GM19035 (cell line): ENCODE measurements around the gene PPM1N.

Experiments used
- ATAC-seq: cut with Tn5 transposase; IDR thresholded peaks from one replicate; pipeline ENCODE4 v1.9.1; 2021; ENCODE audit not compliant: unreplicated experiment

The PPM1N gene

DNA sequence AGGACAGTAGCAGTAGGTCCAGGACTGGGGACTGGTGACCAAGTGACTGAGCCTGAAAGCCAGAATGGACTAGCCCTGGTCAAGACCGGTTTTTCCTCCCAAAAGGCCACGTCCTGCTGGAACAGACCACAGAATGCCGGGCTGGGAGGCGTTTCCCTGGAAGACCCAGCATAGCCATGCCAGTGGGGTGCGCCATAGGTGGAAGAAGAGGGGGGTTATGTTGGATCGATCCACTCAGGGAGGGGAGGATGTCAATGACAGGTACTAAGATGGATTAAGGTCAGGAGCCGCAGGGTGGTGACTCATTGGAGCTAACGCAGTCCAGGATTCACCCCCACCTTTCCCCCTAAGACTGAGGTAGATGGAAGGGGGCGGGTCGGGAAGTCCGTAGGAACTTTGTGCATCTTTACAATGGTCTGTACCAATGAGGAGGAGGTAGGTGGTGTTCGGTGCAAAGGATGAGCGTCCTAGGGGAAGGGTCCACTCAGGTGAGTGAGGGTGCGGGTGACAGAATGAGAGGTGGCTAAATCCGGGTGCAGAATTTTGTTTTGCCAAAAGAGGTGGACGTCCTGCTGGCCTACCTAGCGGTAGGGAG lies 30.0 kb downstream of the PPM1N start:
- no peak for ATAC-seq

GRCh38 chr19:45528744-45529419 lies 30.6 kb downstream of the PPM1N start:
- no peak for ATAC-seq

- ATAC-seq, result no peak
Observed at GRCh38 chr19:45529420-45529785, 31.2 kb downstream of the PPM1N start.

- ATAC-seq, result no peak
Observed at GRCh38 chr19:45531349-45531748, 33.1 kb downstream of the PPM1N start.

DNA sequence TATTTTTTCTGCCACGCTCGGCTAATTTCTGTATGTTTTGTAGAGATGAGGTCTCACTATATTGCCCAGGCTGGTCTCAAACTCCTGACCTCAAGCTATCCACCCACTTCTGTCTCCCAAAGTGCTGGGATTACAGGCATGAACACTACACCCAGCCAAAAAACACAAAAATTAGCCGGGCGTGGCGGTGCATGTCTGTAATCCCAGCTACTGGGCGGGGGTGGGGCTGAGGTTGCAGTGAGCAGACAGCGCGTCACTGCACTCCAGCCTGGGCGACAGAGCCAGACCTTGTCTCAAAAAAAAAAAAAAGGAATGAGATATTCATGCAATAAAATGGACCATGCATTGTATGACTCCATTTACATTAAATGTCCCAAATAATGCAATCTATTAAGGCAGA lies 41.2 kb downstream of the PPM1N start:
- ATAC-seq, result no peak

DNA sequence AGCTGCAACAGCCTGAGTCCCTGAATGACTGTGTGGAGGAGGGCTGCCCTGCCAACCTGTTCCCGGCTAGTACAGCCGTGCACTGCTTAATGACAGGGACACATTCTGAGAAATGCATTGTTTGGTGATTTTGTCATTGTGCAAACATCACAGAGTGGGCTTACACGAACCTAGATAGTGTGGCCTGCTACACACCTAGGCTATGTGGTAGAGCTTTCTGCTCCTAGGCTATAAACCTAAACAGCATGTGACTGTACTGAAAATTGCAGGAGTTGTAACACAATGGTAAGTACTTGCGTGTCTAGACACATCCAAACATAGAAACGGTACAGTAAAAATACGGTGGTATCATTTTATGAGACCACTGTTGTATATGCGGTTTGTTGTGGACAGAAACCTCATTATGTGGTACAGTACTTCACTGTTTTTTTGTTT lies 44.0 kb downstream of the PPM1N start:
- no peak for ATAC-seq

DNA sequence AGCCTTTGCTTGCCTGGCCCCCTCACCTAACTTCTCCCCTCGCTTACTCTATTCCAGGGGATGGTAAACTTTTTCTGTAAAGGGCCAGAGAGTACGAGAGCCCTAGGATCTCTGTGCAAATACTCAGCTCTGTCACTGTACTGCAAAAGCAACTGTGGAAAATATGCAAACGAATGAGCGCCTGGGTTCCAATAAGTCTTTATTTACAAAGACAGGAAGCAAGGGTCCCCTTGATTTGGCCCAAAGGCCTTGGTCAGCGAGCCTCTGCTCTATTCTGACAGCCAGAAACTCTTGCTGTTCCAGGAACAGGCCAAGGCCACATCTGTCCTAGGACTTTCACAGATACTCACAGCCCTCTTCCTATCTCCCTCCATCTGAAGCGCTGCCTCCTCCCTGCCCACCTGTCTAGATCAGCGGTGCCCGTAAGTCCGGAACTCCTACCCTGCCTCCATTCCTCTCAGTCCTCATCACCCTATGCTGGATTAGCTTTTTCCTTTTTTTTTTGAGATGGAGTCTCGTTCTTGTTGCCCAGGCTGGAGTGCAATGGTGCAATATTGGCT lies 49.0 kb downstream of the PPM1N start:
- no peak for ATAC-seq

DNA sequence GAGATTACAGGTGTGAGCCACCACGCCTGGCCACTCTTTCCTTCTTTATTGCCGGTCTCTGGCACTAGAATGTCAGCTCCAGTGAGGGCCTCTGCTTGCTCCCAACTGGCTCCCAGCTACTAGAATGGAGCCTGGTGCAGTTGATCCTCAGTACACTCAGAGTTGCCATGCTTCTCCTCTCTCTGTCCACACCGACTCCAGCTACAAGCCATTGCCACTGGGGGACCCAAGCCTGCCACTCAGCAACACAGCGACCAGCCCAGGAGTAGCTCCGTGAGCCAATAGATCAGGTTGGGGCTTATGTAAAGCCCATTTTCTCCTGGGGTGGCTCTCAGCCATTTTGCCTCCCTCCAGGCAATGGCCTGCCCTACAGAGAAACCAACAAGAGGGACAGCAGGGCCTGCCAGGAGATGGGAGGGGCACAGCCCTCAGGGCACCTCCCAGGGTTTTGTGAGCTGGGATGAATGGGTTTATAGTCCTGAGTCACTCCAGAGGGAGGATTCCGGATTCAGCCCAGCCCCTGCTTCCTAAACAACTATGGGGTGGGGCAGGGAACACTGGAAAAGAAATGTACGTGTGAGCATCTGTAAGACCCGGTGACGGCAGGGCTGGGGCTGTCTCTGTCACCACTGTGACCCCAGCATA lies 49.8 kb downstream of the PPM1N start:
- ATAC-seq, result no peak
